ENCODE measurements around the gene C17orf107. TPM values are rescaled to one million over a fixed set of nuclear protein-coding genes. Genes with fewer than 3 reads are reported as not detected.

C17orf107 gene
- total RNA-seq (2022; extraction: Qiagen RNA extraction; ENCODE audit: low read depth), result 0.13 to 0.41 TPM (median 0.36 TPM) in 5 replicates

DNA sequence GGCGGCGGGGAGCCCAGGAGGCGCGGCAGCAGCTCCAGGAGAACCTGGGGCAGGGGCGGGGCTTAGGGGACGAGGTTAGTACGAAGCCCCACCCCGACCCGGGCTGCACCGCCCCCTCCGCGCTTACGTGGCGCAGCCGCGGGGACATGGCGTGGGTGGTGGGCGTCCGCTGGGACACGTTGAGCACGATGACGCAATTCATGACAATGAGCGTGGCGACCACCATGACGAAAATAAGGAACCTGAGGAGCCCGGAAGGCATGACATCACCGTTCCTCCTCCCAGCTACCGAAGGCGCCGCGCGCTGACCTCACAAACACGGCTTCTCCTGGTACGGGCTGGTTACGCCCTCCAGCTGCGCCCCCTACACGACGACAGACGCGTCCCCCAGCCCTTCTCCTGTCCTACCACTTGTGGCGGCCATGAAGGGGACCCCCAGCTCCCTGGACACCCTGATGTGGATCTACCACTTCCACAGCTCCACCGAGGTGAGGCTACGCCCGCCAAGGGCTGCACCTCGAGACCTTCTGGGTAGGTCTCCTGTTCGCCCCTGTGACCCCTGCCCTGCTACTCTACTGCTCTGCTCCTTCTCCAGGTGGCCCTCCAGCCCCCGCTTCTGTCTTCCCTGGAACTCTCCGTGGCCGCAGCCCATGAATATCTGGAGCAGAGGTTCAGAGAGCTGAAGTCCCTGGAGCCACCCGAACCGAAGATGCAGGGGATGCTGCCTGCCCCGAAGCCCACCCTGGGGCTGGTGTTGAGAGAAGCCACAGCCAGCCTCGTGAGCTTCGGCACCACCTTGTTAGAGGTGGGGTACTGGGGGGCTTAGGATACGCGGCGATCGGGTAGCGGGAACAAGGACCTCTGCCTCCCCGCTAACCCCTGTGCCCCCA lies at the start of gene C17orf107:
Gene C17orf107 (plus strand): TSS at position 196 of the 890 bp plus-strand sequence. CDS start 227 bp downstream, at position 423.

DNA sequence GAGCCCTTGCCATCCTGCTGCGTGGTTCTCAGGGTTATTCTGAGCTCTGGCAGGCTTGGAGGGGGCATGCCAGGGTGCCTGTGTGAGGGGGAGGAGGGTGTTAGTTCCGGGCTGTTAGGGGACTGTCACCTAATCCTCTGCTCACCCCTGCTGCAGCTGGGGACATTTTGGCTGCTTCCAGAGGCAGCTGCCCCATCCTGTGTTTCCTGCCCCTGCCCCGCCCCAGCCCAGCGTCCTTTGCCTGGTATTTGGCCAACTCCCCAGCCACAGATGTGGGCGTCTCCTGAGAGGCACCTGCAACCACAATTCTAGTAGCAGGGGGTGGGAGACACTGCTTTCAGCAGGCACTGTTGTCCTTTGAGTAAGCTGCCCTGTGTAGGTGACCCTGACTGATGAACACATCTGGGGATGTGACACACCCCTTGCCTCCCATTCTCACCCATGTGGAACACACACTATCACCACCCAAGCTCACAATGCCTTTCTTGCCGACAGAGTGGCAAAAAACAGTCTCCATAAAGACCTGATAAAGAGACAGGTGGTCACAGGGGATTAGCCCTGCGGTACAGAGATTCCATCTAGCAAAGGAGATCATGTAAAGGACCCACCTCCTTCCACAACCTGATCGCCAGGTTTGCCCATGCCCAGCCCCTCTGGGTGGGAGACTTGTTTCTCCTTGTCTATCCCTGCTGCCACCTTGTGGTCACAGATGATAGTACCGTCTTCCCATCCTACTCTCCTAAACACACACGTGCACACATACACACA lies 3.9 kb downstream of the C17orf107 start, which contains the start of gene CHRNE:
Gene CHRNE (minus strand): TSS at position 48 of the 768 bp plus-strand sequence. CDS start 35 bp downstream, at position 13.

DNA sequence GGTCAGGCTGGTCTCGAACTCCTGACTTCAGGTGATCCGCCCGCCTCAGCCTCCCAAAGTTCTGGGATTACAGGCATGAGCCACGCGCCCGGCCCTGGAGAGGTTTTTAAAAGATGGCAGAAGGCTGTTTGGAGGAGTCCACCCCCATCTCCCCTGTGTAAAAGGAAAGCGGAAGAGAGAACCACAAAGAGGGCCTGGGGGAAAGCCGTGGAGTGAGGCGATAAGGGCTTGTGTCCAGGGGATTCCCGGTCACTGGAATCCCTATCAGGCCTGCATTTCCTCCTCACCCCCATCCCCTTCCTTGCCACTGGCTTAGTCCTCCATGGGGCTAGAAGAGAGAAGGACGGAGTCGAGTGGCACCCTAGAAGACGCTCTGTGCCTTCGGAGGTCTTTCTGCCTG lies 32.6 kb downstream of the C17orf107 start, which contains the start of gene GP1BA:
Gene GP1BA (plus strand): TSS at position 315 of the 400 bp plus-strand sequence. CDS start 328 bp downstream, outside the sequence.

DNA sequence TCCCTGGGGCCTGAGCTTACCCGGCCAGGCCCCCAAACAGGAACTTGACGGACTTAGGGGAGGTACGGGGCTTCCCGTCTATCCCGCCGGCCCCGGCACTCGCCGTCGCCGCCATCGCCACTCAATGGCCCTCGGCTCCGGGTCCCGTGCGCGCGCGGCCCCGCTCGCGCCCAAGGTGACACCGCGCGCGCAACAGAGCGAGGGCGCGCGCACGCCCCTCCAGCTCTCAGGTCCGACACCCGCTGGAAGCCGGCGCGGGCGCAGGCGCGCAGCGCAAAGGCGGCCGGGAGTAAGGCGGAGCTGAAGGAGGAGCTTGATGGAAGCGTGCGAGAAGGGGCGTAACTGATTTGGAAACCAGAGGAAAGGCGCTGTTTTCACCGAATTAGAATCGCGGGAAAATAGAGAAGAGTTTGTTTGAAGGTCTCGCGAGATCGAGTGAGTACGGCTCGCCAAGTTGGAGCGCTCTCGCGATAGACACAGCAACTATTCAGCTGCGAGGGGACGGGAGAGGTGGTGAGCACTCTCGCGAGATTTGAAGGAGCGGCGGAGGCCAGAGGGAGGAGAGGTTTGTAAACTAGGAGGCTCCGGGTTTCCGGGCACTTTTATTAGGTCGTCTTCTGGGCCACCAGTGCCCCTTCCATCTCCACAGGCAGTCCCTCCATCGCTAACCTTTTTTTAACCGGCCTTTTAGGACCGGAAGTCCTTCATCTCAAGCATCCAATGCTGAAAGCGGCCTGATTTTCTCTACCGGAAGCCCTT lies 40.6 kb downstream of the C17orf107 start, which contains the start of the genes RNF167 and SLC25A11:
Gene RNF167 (plus strand): TSS at position 473 of the 759 bp plus-strand sequence. CDS start 642 bp downstream, outside the sequence.
Gene SLC25A11 (minus strand): TSS at position 251 of the 759 bp plus-strand sequence. CDS start 136 bp downstream, at position 115.

GRCh38 chr17:4948166-4948930 lies 49.0 kb downstream of the C17orf107 start, which contains the start of gene PFN1:
TSS of gene PFN1 (minus strand) at chr17:4948530. CDS start at chr17:4948394, 136 bp downstream.

GRCh38 chr17:4950746-4951204 lies 51.4 kb downstream of the C17orf107 start, which contains the start of gene ENO3:
TSS of gene ENO3 (plus strand) at chr17:4951119. CDS start at chr17:4951830, 711 bp downstream.

Other genes starting within 250 kb of the C17orf107 start
- 52.0 to 80.3 TPM (median 74.0 TPM) in 5 replicates for gene PELP1, start 195.4 kb upstream of the C17orf107 start, total RNA-seq (2022; extraction: Qiagen RNA extraction; ENCODE audit: low read depth)
- 51.4 to 69.2 TPM (median 63.0 TPM) in 5 replicates for gene ARRB2, start 188.9 kb upstream of the C17orf107 start, total RNA-seq (2022; extraction: Qiagen RNA extraction; ENCODE audit: low read depth)
- gene MED11, start 168.1 kb upstream of the C17orf107 start, total RNA-seq (2022; extraction: Qiagen RNA extraction; ENCODE audit: low read depth), result 38.6 to 52.7 TPM (median 42.3 TPM) in 5 replicates
- gene ZMYND15, start 159.7 kb upstream of the C17orf107 start, total RNA-seq (2022; extraction: Qiagen RNA extraction; ENCODE audit: low read depth), result 0.41 to 0.65 TPM (median 0.52 TPM) in 5 replicates
- 11.6 to 20.8 TPM (median 17.1 TPM) in 5 replicates for gene CXCL16, start 159.6 kb upstream of the C17orf107 start, total RNA-seq (2022; extraction: Qiagen RNA extraction; ENCODE audit: low read depth)
- 0.44 to 1.2 TPM (median 0.78 TPM) in 5 replicates for gene TM4SF5, start 127.7 kb upstream of the C17orf107 start, total RNA-seq (2022; extraction: Qiagen RNA extraction; ENCODE audit: low read depth)
- gene VMO1, start 113.2 kb upstream of the C17orf107 start, total RNA-seq (2022; extraction: Qiagen RNA extraction; ENCODE audit: low read depth), result 0.94 to 1.7 TPM (median 1.5 TPM) in 4 of 5 replicates, not detected in the other
- gene GLTPD2, start 110.6 kb upstream of the C17orf107 start, total RNA-seq (2022; extraction: Qiagen RNA extraction; ENCODE audit: low read depth), result not detected in 5 replicates
- 391 to 521 TPM (median 476 TPM) in 5 replicates for gene PSMB6, start 103.4 kb upstream of the C17orf107 start, total RNA-seq (2022; extraction: Qiagen RNA extraction; ENCODE audit: low read depth)
- gene PLD2, start 92.4 kb upstream of the C17orf107 start, total RNA-seq (2022; extraction: Qiagen RNA extraction; ENCODE audit: low read depth), result 17.2 to 31.6 TPM (median 24.7 TPM) in 5 replicates
- gene MINK1, start 66.2 kb upstream of the C17orf107 start, total RNA-seq (2022; extraction: Qiagen RNA extraction; ENCODE audit: low read depth), result 39.9 to 69.8 TPM (median 63.0 TPM) in 5 replicates
- 0.06 to 0.22 TPM (median 0.09 TPM) in 3 of 5 replicates, not detected in the others for gene CHRNE, start 3.6 kb downstream of the C17orf107 start, total RNA-seq (2022; extraction: Qiagen RNA extraction; ENCODE audit: low read depth)
- not detected in 5 replicates for gene GP1BA, start 32.7 kb downstream of the C17orf107 start, total RNA-seq (2022; extraction: Qiagen RNA extraction; ENCODE audit: low read depth)
- gene SLC25A11, start 40.5 kb downstream of the C17orf107 start, total RNA-seq (2022; extraction: Qiagen RNA extraction; ENCODE audit: low read depth), result 48.3 to 76.4 TPM (median 71.9 TPM) in 5 replicates
- gene RNF167, start 40.7 kb downstream of the C17orf107 start, total RNA-seq (2022; extraction: Qiagen RNA extraction; ENCODE audit: low read depth), result 100 to 159 TPM (median 135 TPM) in 5 replicates
- gene PFN1, start 49.0 kb downstream of the C17orf107 start, total RNA-seq (2022; extraction: Qiagen RNA extraction; ENCODE audit: low read depth), result 2,069 to 3,159 TPM (median 3,031 TPM) in 5 replicates
- gene ENO3, start 51.6 kb downstream of the C17orf107 start, total RNA-seq (2022; extraction: Qiagen RNA extraction; ENCODE audit: low read depth), result 41.5 to 63.2 TPM (median 48.4 TPM) in 5 replicates
- 71.7 to 94.4 TPM (median 78.1 TPM) in 5 replicates for gene SPAG7, start 68.3 kb downstream of the C17orf107 start, total RNA-seq (2022; extraction: Qiagen RNA extraction; ENCODE audit: low read depth)
- gene CAMTA2, start 88.1 kb downstream of the C17orf107 start, total RNA-seq (2022; extraction: Qiagen RNA extraction; ENCODE audit: low read depth), result 24.5 to 43.4 TPM (median 34.9 TPM) in 5 replicates
- 1.1 to 2.4 TPM (median 1.5 TPM) in 5 replicates for gene INCA1, start 98.0 kb downstream of the C17orf107 start, total RNA-seq (2022; extraction: Qiagen RNA extraction; ENCODE audit: low read depth)
- gene KIF1C, start 98.4 kb downstream of the C17orf107 start, total RNA-seq (2022; extraction: Qiagen RNA extraction; ENCODE audit: low read depth), result 95.3 to 132 TPM (median 116 TPM) in 5 replicates
- 0.33 to 1.1 TPM (median 0.75 TPM) in 5 replicates for gene SLC52A1, start 135.9 kb downstream of the C17orf107 start, total RNA-seq (2022; extraction: Qiagen RNA extraction; ENCODE audit: low read depth)
- 0.81 to 1.5 TPM (median 1.0 TPM) in 5 replicates for gene ZFP3, start 178.9 kb downstream of the C17orf107 start, total RNA-seq (2022; extraction: Qiagen RNA extraction; ENCODE audit: low read depth)
- gene ZNF232, start 212.3 kb downstream of the C17orf107 start, total RNA-seq (2022; extraction: Qiagen RNA extraction; ENCODE audit: low read depth), result 3.7 to 4.8 TPM (median 4.4 TPM) in 5 replicates
- gene USP6, start 216.5 kb downstream of the C17orf107 start, total RNA-seq (2022; extraction: Qiagen RNA extraction; ENCODE audit: low read depth), result 0.04 to 0.07 TPM (median 0.04 TPM) in 3 of 5 replicates, not detected in the others